Large intestine (tissue), 12 donors: ENCODE results near the gene PCDH15. TPM values are rescaled to one million over a fixed set of nuclear protein-coding genes. Genes with fewer than 3 reads are reported as not detected.

Experiments
- DNase-seq, 2 donors: peaks; one replicate each; pipeline versions ENCODE4 v3.0.0 to v3.0.0-alpha.2; 2013
- H3K27ac ChIP-seq: one replicate; pipeline ENCODE4 v1.5.1; 2013; ENCODE audit warnings: low read length
- H3K27me3 ChIP-seq: 2 replicates; pipeline ENCODE4 v1.6.1; 2013; ENCODE audit warnings: low read length; ENCODE audit not compliant: control insufficient read depth, insufficient read depth
- H3K36me3 ChIP-seq: 2 replicates; pipeline ENCODE4 v1.6.1; 2013; ENCODE audit warnings: low read length; ENCODE audit not compliant: control insufficient read depth, insufficient read depth
- H3K4me1 ChIP-seq: one replicate; pipeline ENCODE4 v1.6.1; 2013; ENCODE audit warnings: low read length; ENCODE audit not compliant: control insufficient read depth, insufficient read depth
- H3K4me3 ChIP-seq: one replicate; pipeline ENCODE4 v1.5.1; 2013; ENCODE audit warnings: low read length
- H3K9me3 ChIP-seq: one replicate; pipeline ENCODE4 v1.6.1; 2013; ENCODE audit warnings: mild to moderate bottlenecking, low read depth, low read length, moderate library complexity; ENCODE audit not compliant: control insufficient read depth
- WGBS: methylation state at CpG from one replicate; pipeline ENCODE4 v1.1.5; 2013; ENCODE audit warnings: low lambda C conversion rate; ENCODE audit not compliant: insufficient coverage; 5-methylcytosine and 5-hydroxymethylcytosine counted together
- long read RNA-seq, 11 donors: transcript quantifications; one replicate each; lab custom pipeline, GENCODE V29; 2026
- polyA plus RNA-seq: library from polyadenylated mRNA; unstranded; fragments of 120-200 nt; gene quantifications from one replicate; pipeline ENCODE4 v1.2.1, GENCODE V29; 2013

PCDH15 gene
- polyA plus RNA-seq: 0.64 TPM
- long read RNA-seq, donor 1: 0 reads
- long read RNA-seq, donor 2: 0 reads
- long read RNA-seq, donor 3: 0 reads
- long read RNA-seq, donor 4: 0 reads
- long read RNA-seq, donor 5: 0 reads
- long read RNA-seq, donor 6: 0 reads
- long read RNA-seq, donor 7: 0 reads
- long read RNA-seq, donor 8: 0 reads
- long read RNA-seq, donor 9: 0 reads
- long read RNA-seq, donor 10: 0 reads
- long read RNA-seq, donor 11: 0 reads

GRCh38 chr10:54800741-54801421 is at the start of gene PCDH15:
Gene PCDH15, minus strand, starts transcription at chr10:54801231. Its CDS starts 136,969 bp downstream, at chr10:54664262.
- H3K27me3 ChIP-seq: no peaks in the 10 kb centered on the region
- DNase-seq: peak; percentile 6 to 9
- H3K36me3 ChIP-seq: no peaks in the 10 kb centered on the region
- H3K4me1 ChIP-seq: no peaks in the 10 kb centered on the region
- H3K4me3 ChIP-seq: no peak within 1 kb of the TSS
- H3K27ac ChIP-seq: no peak within 1 kb of the TSS
- no peaks in the 10 kb centered on the region for H3K9me3 ChIP-seq
- 28% methylated on average over 4 of the region's 10 CpGs for WGBS

GRCh38 chr10:54843932-54844331 is 42.9 kb upstream of the PCDH15 start:
- no peaks in the 10 kb centered on the region for H3K36me3 ChIP-seq
- no peak overlapping the region for H3K4me3 ChIP-seq
- H3K4me1 ChIP-seq: no peaks in the 10 kb centered on the region
- no peak for DNase-seq
- H3K9me3 ChIP-seq: no peaks in the 10 kb centered on the region
- H3K27me3 ChIP-seq: no peaks in the 10 kb centered on the region
- H3K27ac ChIP-seq: no peak overlapping the region

- Histone ChIP-seq H3K4me1 (no peaks in the 10 kb centered on the region), H3K9me3 (no peaks in the 10 kb centered on the region), H3K27me3 (no peaks in the 10 kb centered on the region), H3K27ac (no peak overlapping the region), H3K36me3 (no peaks in the 10 kb centered on the region), H3K4me3 (no peak overlapping the region)
- 81% methylated on average over 3 of the region's 5 CpGs for whole genome bisulfite sequencing
- DNase-seq: no peak
Observed at GRCh38 chr10:54843085-54843646, 42.1 kb upstream of the PCDH15 start.

DNA sequence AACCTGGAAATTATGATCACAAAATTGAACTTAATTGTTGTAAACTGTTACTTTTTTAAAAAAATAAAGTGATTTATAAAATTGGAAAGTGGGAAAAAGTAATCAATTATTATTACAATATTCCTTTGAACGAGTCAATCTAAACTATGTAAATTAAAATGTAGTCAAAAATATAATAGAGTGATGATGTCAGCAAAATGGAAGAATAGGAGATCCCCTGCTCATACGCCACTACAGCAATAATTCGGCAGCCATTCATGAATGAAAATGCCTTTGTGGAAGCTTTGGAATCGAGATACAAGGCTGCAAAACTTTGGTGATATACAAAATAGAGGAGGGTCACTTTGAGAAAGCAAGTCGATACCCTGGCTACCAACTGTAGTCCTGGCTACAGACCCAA is 36.4 kb upstream of the PCDH15 start:
- WGBS: 75% methylated on average over 1 of the region's 5 CpGs

DNA sequence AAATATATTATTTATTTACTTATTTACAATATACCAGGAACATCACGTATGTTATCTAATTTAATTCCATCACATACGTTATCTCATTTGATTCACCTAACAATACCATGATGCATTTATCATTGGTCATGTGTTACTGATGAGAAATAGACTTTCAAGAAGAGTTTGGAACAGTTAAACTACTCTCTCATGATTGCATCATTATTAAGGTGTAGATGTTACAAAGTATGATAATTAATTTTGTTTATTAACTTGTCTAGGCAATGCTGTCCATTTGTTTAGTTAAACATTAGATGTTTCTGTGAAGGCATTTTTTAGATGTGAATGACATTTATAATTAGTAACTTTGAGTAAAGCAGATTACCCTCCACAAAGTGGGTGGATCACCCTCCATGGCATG is 32.0 kb upstream of the PCDH15 start:
- Histone ChIP-seq H3K27ac (no peak overlapping the region), H3K36me3 (no peaks in the 10 kb centered on the region), H3K27me3 (no peaks in the 10 kb centered on the region), H3K4me1 (no peaks in the 10 kb centered on the region), H3K4me3 (no peak overlapping the region), H3K9me3 (no peaks in the 10 kb centered on the region)
- DNase-seq: no peak
- 89% methylated on average over 2 of the region's 2 CpGs for WGBS

More for the DNA sequence above, 36.4 kb upstream of the PCDH15 start:
- Histone ChIP-seq H3K9me3 (no peaks in the 10 kb centered on the region), H3K4me3 (no peak overlapping the region), H3K4me1 (no peaks in the 10 kb centered on the region), H3K36me3 (no peaks in the 10 kb centered on the region), H3K27me3 (no peaks in the 10 kb centered on the region), H3K27ac (no peak overlapping the region)
- DNase-seq: no peak

- 80% methylated on average over 1 of the region's 1 CpG for WGBS
- Histone ChIP-seq H3K9me3 (no peaks in the 10 kb centered on the region), H3K36me3 (no peaks in the 10 kb centered on the region), H3K4me1 (no peaks in the 10 kb centered on the region), H3K27me3 (no peaks in the 10 kb centered on the region), H3K27ac (no peak overlapping the region), H3K4me3 (no peak overlapping the region)
- no peak for DNase-seq
Observed at GRCh38 chr10:54826994-54827560, 26.0 kb upstream of the PCDH15 start.

DNA sequence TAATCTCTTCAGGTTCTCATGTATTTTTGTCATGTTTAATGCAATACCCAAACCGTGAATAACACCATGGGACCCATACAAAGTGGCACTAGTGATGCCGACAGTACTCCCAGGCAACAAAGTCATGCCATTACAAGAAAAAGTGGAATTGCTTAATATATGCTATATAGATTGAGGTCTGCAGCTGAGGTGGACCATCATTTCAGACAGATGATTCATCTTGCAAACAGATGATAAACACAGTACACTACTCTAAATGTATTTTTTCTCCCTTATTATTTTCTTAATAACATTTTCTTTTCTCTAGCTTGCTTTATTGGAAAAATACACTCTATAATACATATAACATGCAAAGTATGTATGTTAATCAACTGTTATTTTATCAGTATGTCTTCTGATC is 14.6 kb upstream of the PCDH15 start:
- DNase-seq: no peak
- Histone ChIP-seq H3K4me1 (no peaks in the 10 kb centered on the region), H3K27me3 (no peaks in the 10 kb centered on the region), H3K9me3 (no peaks in the 10 kb centered on the region), H3K36me3 (no peaks in the 10 kb centered on the region), H3K27ac (no peak overlapping the region), H3K4me3 (no peak overlapping the region)
- no CpG with 5 or more reads among the region's 2 CpGs for WGBS

GRCh38 chr10:54808186-54808935 is 7.3 kb upstream of the PCDH15 start:
- no peaks in the 10 kb centered on the region for H3K4me1 ChIP-seq
- no peak overlapping the region for H3K27ac ChIP-seq
- no peak for DNase-seq
- WGBS: no CpG with 5 or more reads among the region's 1 CpG
- H3K36me3 ChIP-seq: no peaks in the 10 kb centered on the region
- no peak overlapping the region for H3K4me3 ChIP-seq
- no peaks in the 10 kb centered on the region for H3K27me3 ChIP-seq
- H3K9me3 ChIP-seq: no peaks in the 10 kb centered on the region

DNA sequence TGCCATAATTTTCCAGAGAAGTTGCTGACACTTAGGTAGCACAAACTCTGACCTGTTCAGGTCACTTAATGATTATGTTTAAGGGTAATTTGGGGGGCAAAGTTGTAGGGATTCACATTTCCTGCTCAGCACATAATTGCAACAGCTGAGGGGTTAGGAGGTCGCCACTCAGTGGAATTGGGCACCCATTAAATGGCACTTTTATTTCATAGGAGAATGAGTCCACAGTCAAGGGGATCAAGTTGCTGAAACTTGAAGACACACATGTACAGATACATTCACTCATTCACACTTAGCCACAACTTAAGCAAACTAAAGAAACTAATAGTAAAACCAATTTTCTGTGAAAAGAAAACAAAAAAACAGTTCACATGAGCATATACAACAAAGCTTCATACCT is 1.5 kb downstream of the PCDH15 start:
- H3K36me3 ChIP-seq: no peaks in the 10 kb centered on the region
- H3K4me3 ChIP-seq: no peak overlapping the region
- H3K9me3 ChIP-seq: no peaks in the 10 kb centered on the region
- no CpG with 5 or more reads among the region's 1 CpG for WGBS
- H3K4me1 ChIP-seq: no peaks in the 10 kb centered on the region
- H3K27ac ChIP-seq: no peak overlapping the region
- no peaks in the 10 kb centered on the region for H3K27me3 ChIP-seq
- no peak for DNase-seq

DNA sequence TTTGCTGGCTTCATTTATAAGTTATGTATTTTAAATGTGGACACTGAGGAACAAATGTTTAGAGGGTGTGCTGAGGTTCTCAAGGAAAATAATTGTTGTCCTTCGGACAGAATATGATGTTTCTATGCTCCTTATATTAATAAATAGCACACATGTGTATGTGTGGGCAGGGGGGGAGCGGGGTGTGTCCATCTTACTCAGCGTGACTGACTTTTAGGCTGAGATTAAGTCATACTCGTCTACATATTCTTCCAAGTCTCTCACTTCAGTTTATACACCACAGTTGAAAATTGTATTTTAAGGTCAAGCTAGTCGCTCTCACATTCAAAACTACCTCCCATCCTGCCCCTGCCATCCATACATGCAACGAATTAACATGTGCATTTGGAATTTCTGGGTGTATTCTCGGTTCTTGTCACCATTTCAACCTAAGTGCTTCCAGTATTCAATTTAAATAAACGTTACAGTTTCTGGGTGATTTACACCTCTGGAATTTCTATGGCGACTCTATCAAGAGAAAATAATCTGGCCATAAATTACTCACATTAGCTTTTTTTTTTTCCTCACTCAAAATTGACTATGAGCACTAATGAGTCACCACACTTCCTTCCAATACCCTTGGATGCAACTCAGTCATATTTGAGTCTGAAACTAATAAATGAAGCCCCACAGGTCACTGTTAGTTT is 3.3 kb downstream of the PCDH15 start:
- no peaks in the 10 kb centered on the region for H3K27me3 ChIP-seq
- no peaks in the 10 kb centered on the region for H3K9me3 ChIP-seq
- no peak for DNase-seq
- H3K4me1 ChIP-seq: no peaks in the 10 kb centered on the region
- H3K4me3 ChIP-seq: no peak overlapping the region
- 83% methylated on average over 5 of the region's 9 CpGs for WGBS
- no peaks in the 10 kb centered on the region for H3K36me3 ChIP-seq
- no peak overlapping the region for H3K27ac ChIP-seq
